Fibroblast of skin of right quadriceps (primary cell): ENCODE measurements around the gene GALNT9.
"Not testable (repeated sequence)": the region's sequence is repeated elsewhere in the genome, so short reads cannot be mapped to it uniquely, and the experiment has no call there.

Experiments used
- DNase-seq: peaks from one replicate; pipeline ENCODE4 v3.0.0-alpha.2; 2013

Gene GALNT9

DNA sequence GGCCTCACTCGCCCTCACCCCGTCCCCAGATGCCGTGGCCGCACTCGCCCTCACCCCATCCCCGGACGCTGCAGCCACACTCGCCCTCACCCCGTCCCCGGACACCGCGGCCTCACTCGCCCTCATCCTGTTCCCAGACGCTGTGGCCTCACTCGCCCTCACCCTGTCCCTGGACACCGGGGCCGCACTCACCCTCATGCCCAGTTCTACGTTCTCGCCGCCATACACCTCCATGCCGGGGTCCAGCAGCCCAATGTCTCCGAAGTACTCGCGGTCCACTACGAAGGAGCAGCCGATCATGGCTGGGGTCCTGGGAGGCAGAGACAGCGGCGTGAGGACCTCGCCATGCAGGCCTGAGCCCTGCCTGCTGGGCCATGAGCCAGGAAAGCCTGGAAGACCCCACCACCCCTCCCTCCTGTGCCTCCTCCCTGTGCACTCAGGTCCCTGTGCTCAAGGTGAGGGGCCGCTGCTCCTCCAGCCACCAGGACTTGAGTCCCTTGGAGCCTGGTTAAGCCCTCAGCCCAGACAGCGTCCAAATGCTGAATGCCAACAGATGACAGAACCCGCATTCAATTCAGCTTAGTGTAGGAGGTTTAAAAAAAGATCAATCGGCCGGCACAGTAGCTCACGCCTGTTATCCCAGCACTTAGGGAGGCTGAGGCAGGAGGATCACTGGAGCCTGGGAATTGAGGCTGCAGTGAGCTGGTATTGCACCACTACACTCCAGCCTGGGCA, 81.5 kb downstream of the GALNT9 start:
- DNase-seq: no peak

DNA sequence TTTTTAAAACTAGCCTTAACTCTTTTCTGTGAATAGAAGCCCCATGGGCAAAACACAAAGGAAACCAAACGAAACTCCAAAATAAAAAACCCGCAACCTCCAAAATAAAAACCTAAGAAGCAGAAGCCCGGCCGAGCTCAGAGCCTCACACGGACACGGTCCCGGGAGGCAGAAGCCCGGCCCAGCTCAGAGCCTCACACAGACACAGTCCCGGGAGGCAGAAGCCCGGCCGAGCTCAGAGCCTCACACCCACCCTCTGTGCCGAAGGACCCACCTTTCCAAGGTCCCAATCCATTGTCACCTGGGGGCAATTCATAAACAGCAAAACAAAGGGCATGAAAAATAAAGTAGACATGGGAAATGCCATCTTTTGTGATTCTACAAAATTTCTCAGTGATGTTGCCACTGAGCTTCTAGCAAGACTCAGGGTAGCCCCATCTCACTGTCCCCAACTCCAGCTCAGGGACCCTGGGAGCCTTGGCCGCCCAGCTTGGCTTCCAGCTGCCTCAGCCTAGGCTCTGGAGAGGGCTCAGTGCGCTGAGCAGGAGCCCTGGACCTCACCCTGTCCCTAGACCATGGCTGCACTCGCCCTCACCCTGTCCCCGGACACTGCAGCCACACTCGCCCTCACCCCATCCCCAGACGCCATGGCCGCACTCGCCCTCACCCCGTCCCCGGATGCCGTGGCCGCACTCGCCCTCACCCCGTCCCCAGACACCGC, 82.2 kb downstream of the GALNT9 start:
- DNase-seq: no peak

DNA sequence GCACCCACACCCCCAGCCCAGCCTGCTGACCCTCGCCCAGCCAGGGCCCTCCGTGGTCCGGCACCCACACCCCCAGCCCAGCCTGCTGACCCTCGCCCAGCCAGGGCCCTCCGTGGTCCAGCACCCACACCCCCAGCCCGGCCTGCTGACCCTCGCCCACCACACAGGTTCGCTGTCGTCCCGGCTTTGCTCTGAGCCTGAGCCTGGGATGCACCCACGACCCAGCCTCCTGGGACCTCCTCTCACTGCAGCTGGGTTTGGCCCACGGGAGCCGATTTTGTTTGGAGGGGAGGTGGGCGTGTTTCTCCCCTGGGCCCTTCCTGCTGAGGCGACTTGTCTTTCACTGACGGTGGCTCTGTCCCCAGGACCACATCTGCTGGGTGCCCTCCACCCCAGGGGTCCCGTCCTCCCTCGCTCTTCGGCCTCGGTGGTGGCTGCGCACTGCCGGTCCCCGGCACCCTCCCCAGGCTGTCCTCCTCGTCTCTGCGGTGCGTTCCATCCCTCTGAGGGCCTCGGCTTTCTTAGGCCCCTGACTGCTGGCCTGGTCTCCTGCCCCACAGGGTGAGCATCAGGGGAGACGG, 83.8 kb downstream of the GALNT9 start:
- no peak for DNase-seq

DNA sequence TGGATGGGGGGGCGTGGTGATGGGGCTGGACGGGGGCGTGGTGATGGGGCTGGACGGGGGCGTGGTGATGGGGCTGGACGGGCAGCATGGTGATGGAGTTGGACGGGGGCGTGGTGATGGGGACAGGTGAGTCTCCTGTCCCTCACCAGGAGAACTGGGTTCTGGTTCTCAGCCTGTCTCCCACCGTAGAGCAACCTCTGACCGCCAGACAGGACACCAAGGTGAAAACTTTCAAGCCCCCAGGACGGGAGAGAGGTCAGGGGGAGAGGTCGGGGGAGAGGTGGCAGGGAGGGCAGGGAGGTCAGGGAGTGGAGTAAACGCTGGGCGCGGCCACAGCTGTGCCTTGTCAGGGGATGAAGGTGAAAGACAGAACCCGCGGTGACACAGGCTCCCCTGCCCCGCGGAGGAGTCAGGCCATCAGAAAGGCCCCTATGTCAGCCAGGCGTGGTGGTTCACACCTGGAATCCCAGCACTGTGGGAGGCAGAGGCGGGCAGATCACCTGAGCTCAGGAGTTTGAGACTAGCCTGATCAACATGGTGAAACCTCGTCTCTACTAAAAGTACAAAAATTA, 84.6 kb downstream of the GALNT9 start:
- no peak for DNase-seq

DNA sequence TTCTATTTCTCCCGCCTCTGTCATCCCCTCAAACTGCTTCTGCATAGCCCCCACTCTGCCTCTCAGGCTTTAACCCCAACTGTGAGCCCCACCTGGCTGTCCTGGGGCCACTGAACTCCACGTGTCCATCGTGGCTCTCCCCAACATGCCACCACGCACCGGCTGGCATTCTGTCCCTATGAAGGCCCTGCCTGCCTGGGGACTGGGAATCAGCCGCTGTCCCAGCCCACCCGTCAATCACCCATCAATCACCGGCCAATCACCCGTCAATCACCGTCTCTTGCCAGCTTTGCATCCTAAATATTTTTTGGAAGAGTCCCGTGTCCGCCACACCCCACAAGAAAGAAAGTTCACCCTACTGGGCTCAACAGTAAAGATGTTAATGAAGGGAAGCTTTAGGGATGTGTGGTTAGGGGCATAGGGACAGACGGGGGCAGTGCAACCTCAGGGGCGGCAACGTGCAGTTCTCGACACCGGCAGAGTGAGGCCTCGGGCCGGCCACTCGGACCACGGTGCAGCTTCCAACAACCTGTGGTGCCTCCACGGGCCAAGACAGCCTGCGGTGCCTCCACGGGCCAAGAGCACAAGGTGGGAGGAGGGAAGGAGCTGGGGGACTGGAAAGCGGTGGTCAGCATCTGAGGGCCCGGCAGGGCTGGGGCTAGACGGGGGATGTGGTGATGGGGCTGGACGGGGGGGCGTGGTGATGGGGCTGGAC, 85.6 kb downstream of the GALNT9 start:
- no peak for DNase-seq

DNA sequence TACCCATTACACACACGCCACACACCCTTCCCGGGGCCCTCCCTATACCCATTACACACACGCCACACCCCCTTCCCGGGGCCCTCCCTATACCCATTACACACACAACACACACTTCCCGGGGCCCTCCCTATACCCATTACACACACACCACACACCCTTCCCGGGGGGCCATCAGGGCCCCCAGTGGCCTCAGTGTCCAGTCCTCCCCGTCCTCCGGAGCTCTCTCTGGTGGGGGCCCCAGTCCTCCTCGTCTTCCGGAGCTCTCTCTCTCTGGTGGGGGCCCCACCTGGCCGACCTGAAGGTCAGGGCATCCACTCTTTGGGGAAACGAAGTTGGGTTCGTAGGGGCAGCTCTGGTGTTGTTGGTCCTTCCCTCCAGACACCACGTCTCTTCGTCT, 86.2 kb downstream of the GALNT9 start:
- not testable (repeated sequence) for DNase-seq

DNA sequence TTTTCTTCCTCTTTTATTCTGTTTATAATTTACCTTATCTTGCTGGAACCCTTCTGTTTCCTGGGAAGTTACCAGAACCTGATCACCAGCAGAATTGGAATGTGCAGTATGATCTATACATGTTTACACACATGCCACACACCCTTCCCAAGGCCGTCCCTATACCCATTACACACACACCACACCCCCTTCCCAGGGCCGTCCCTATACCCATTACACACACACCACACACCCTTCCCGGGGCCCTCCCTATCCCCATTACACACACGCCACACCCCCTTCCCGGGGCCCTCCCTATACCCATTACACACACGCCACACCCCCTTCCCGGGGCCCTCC, 88.8 kb downstream of the GALNT9 start:
- DNase-seq: not testable (repeated sequence)

DNA sequence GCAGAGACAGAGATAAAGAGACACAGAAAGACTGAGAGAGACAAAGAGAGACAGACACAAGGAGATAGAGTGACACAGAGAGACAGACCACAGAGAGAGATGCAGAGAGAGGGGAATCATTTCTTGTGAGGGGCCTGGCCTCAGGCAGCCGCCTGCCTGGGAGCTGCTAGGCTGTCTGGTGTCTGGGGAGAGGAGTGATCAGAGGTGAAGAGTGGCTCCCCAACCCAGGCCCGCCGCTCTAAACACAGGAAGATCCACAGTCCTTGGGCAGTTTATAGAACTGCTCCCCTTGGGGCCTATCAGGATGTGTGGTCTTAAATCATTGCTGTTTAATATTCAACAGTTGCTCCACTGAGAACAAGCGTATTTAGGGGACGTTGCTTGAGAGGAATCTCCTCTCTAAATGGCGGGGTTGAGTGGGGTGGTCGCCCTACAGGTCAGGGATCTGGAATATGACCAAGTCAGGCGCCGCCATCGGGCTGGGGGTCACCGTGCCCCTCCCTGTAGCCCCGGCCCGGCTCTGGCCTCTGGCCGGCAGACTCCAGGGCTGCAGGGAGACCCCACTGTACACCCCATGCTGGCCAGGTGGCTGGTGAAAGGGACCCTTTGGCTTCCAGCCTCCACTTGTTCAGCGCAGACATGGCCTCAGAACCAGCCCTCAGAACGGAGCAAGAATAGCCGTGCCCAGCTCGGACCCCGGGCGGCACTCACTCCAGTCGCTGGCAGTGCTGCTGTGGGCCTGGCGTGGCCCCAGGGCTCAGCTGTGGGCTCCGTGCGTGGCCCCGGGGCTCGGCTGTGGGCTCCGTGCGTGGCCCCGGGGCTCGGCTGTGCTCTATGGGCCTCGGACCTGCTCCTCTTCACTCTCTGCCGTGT, 89.4 kb downstream of the GALNT9 start:
- DNase-seq: no peak

DNA sequence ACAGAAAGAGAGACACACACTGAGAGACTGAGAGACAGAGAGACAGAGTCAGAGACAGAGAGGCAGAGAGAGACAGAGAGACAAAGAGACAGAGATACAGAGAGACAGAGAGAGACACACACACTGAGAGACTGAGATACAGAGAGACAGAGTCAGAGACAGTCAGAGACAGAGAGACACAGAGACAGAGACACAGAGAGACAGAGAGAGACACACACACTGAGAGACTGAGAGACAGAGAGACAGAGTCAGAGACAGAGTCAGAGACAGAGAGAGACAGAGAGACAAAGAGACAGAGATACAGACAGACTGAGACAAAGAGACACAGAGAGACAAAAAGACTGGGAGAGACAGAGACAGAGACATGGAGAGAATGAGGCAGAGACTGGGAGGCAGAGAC, 90.0 kb downstream of the GALNT9 start:
- no peak for DNase-seq

DNA sequence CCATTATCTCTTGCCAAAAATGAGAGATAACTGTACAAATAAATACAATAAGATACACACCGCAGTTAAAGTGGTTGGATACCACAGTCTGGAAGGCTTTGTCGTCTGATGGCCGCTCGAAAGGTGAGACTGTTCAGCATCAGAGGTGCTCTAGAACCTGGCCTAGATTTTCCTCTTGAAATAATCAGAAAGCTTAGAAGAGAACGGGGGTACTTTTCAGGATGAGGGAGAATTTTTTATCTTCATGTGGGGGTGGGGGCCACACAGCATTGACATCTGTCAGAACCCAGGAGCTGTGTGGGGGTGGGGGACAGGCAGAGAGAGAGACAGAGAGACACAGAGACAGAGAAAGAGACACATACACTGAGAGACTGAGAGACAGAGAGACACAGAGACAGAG, 90.5 kb downstream of the GALNT9 start:
- no peak for DNase-seq

DNA sequence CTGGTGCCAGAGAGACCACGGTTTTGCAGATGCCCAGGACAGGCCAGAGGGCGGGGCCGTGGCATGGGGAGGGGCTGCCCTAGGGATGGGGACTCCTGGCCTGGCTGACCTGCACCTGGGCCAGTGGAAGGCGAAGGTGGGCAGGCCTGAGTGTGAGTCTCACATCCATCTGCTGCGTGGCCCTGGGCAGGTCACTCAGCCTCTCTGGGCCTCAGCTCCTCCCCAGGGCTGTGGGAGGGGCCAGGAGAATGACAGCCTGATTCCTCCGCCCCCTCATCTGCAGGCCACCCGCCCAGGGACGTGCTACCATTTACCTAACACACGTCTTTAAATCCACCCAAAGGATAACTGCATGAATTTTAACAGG, 90.9 kb downstream of the GALNT9 start:
- DNase-seq: no peak

DNA sequence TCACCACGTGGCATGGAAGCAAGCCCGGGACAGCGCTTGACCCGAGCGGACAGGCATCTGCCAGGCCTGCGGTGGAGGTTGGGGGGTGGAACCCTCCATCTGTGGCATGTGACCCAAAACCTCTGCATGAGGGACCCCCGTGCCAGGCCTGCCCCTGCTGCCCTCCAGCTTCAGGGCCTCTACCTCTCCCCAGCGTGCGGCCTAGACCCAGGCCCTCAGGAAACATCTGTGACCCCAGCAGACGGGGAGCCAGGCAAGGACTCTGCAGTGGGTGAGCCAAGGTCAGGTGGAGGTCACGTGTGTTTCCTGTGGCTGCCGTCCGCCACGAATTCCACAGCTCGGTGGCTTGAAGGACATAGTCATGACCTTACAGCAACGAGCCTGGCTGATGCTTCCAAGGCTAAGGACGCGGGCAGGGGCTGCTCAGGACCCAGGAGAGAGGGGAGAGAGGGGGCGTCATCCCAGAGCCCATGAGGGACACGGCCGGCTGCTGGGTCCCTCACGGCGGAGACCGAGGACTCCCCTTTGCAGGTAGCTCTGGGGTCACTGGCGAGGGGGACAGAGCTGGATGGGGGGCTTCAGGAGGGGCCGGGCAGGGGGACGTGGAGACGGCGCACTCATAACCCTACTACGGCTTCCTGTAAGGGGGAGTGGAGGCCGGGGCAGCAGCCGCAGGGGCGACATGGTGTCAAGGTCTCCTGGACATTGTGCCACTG, 91.5 kb downstream of the GALNT9 start:
- no peak for DNase-seq

DNA sequence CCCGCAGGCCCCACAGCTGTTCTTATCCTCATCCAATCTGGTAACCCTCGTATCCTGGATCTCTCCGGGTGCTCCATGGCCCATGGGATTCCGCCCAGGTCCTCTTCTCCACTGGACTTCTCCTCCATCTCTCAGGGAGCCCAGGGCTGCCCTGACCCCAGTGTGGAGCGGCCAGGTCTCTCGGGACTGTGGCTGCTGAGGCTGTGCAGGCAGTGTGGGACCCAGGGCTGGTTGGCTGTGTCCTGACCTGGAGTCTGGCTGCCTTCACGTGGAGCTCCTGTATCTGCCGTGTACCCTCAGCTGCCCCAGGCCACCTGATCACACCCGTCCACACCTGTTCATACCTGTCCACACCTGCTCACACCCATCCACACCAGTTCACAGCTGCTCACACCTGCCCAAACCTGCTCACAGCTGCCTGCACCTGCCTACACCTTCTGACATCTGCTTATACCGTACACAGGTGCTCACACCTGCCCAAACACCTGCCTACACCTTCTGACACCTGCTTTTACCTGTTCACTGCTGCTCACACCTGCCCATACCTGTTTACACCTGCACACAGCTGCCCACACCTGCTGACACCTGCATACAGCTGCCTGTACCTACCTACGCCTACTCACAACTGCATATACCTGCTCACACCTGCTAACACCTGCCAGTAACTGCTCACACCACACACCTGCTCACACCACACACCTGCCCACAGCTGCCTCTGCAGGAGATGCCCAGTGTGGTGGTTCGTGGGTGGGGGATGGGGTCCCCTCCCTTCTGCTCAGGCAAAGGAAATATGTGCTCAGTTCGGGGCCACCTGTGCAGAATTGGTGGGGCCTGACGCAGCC, 92.2 kb downstream of the GALNT9 start:
- DNase-seq: no peak

DNA sequence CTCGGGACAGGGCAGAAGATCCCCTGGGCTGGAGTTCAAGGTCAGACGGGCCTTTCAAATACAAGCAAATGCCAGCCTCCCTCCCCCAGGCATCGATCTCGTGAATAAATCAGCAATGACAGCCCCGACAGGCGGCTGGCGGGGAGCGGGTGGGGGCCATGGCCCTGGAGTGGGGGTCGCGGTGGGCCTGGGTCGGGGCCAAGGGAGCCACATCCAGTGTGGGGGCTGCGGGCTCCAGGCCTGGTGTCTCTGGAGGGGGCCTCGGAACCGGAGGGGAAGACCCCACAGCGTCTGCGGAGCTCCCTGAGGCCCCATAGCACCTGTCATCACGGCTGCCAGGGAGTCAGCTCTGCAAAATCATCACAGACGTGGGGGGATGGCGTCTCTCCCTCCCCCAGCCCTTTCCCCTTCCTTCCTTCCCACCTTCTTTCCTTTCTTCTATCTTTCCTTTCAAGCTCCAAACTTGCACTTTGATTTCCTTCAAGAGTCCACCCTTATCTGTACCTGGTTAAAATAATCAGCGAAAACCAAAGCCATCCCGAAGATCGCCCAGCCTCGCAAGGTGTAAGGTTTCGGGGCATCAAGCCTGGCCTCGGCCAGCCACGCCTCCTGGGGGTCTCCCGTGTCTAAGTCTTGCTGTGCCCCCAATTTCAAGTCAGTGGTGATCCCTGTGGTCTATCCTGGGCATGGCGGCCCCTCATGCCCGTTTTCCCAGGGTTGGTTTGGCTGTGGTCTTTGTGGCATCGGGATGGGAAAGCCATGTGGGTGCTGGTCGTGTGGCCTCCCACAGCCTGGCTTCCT, 93.1 kb downstream of the GALNT9 start:
- DNase-seq: no peak

DNA sequence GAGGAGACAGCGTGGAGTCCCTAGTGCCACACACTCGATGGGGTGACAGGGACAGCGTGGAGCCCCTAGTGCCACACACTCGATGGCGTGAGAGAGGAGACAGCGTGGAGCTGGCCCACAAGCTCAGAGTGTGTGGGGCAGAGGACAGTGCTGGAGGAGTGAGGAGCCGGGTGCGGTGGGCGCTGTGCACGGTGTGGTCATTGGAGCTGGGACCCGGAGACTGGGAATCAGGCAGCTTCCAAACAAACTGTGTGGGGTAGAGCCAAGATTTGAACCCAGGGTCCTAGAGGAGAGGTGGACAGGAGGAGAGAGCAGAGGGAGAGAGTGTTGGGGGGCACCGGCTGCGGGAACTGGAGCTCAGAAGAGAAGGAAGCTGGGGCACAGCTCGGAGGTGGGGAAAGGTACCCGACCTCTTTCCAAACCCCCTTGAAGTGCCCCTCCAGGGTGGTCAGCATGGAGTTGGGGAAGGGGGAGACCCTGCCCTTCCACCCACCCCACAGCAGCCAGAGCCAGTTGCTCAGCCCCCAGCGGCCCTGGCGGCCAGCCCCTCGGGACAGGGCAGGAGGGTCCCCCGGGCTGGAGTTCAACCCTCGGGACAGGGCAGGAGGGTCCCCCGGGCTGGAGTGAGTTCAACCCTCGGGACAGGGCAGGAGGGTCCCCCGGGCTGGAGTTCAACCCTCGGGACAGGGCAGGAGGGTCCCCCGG, 94.1 kb downstream of the GALNT9 start:
- DNase-seq: no peak

DNA sequence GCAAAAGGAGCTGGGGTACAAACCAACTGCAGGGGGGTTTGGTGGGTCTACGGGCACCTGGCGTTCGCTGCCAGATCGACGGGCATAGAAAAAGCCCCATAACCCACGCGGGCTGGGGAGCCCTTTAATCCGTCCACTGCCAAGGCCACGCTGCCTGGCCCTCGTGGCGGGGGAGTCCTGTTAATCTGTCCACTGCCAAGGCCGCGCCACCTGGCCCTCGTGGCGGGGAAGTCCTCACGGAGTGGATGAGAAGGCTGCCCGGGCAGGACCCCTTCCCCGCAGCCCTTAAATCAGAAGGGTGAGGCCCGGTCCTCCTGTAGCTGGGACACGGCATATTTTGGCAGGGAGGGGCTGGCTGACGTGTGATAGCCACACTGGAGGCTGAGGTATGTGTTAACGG, 99.0 kb downstream of the GALNT9 start:
- DNase-seq: no peak

DNA sequence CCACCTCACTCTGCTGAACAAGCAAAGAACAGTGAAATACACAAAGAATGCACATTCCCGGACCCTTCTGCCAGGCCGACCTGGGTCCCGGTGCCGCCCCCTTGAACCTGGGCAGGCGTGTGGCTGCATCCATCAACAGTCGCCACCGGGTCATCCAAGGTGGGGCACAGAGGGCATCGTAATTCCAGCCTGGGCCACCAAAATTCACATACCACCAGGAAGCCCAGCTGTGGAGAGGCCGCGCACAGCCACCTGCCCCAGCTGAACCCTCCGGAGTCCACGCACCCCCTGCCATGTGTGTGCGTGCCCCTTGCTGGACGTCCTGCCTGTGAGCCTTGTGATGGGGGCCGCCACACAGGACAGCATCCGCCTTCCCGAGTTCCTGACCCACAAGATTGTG, 99.5 kb downstream of the GALNT9 start:
- no peak for DNase-seq

DNA sequence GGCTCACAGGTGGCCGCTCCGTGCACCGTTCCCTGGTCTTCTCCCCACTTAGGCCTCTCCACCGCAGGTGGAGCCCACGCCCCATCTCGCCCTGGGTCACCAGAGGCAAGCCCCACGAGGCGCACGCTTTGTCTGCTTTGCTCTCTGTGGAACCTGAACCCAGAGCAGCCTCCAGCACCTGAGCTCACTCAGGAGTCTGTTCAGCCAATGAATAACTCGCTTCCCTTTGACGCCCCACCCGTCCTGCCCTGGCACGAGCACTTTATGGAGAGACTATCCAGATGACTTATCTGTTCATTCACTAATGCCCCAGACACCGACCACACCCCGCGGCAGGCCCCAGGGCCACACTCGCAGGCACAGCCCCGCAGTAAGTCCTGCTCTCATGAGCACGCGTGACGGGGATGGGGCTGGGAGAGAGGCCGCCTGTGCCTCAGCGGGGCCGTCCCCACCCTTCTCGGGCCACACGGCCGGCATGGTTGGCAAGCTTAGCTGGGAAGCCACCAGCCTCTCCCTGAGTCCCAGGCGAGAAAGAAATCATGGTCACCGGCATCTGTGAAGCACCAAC, 100.1 kb downstream of the GALNT9 start:
- no peak for DNase-seq
